Panc1 (cell line): Measurements from ENCODE around the gene HKDC1.

Source experiments
- POLR2AphosphoS5 ChIP-seq: IDR thresholded peaks from 2 replicates; pipeline ENCODE4 v1.6.1; 2012; ENCODE audit warnings: mild to moderate bottlenecking, low read depth, low read length, moderate library complexity
- TF ChIP-seq, protein P1 (sequence below): fragments of 450-650 bp; IDR thresholded peaks from 2 replicates; pipeline ENCODE4 v1.5.1; 2017; ENCODE audit warnings: mild to moderate bottlenecking

DNA sequence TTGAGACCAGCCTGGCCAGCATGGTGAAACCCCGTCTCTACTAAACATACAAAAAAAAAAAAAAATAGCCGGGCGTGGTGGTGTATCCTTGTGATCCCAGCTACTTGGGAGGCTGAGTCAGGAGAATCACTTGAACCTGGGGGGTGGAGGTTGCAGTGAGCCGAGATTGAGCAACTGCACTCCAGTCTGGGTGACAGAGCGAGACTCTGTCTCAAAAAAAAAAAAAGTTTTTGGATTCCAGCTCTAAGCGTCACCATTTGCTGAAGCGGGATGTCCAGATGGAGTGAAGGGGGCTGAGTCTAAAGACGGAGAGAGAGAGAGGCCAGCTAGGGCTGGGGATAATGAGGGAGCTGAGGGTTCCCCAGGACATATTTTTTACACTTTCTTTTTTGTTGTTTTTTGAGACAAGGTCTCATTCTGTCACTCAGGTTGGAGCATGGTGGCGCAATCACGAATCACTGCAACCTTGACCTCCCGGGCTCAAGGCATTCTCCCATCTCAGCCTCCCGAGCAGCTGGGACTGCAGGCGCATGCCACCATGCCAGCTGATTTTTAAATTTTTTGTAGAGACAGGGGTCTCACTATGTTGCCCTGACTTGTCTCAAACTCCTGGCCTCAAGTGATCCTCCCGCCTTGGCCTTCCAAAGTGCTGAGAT is 48.8 kb downstream of the HKDC1 start:
- TF ChIP-seq, protein P1, sequence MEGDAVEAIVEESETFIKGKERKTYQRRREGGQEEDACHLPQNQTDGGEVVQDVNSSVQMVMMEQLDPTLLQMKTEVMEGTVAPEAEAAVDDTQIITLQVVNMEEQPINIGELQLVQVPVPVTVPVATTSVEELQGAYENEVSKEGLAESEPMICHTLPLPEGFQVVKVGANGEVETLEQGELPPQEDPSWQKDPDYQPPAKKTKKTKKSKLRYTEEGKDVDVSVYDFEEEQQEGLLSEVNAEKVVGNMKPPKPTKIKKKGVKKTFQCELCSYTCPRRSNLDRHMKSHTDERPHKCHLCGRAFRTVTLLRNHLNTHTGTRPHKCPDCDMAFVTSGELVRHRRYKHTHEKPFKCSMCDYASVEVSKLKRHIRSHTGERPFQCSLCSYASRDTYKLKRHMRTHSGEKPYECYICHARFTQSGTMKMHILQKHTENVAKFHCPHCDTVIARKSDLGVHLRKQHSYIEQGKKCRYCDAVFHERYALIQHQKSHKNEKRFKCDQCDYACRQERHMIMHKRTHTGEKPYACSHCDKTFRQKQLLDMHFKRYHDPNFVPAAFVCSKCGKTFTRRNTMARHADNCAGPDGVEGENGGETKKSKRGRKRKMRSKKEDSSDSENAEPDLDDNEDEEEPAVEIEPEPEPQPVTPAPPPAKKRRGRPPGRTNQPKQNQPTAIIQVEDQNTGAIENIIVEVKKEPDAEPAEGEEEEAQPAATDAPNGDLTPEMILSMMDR: no peak
- no peak for TF ChIP-seq POLR2AphosphoS5
